NCI-H146 (cell line): ENCODE data around the gene ZMIZ1.
"Not testable (repeated sequence)": the region's sequence is repeated elsewhere in the genome, so short reads cannot be mapped to it uniquely, and the experiment has no call there.

Experiments
- DNase-seq: peaks from one replicate; lab custom pipeline; 2025; lab: John Stamatoyannopoulos, UW

Gene ZMIZ1

GRCh38 chr10:79323602-79324001, 254.8 kb downstream of the ZMIZ1 start:
- DNase-seq = no peak

DNA sequence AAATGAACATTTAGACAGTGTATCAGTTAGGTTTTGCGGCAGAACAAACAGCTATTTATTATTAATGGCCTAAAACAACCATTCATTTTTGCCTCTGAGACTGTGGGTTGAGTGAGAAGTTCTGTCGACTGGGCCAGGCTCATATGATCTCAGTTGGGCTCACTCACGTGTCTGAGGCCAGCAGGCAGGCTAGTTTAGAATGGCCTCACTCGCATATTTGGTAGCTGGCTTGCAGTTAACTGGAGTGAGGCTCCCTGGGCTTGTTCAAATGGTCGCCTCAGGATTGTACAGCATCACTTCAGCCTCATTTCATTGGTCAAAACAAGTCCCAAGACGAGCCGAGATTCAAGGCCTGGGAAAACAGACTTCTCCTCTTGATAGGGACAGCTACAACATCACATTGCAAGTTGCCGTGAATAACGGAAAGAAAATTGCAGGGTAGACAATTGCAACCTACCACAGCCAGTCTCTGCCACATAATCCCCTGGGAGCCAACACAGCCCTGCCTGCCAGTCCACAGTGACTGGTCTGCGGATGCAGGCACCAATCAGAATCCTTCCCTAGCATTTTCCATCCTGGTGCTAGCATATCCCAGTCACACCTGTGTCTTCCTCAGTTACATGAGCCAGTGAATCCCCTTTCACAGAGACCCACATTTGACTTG, 255.4 kb downstream of the ZMIZ1 start:
- no peak for DNase-seq

DNA sequence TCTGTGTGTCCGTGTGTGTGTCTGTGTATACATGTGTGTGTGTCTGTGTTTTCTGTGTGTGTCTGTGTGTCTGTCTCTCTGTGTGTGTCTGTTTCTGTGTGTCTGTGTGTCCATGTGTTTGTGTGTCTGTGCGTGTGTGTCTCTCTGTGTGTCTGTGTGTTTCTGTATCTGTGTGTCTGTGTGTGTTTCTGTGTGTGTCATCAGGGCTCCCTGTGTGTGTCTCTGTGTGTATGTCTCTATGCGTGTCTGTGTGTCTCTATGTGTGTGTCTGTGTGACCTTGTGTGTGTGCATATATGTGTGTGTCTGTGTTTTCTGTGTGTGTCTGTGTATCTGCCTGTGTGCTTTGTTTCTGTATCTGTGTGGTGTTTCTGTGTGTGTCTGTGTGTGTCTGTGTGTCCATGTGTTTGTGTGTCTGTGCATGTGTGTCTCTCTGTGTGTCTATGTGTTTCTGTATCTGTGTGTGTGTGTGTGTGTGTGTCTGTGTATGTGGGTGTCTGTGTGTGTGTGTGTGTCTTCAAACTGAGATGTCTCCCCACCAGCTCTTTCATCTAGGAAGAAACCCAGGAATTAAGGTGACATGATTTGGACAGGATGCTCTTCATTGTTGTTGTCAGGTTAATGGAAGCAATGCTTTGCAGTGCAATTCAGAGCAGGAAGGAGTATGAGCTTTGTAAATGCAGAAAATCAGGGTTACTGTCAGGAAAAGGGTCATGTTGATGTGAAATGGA, 257.8 kb downstream of the ZMIZ1 start:
- DNase-seq = no peak

- DNase-seq = no peak
Measured at GRCh38 chr10:79327090-79327457, 258.3 kb downstream of the ZMIZ1 start.

GRCh38 chr10:79328147-79328701, 259.5 kb downstream of the ZMIZ1 start:
- no peak for DNase-seq

GRCh38 chr10:79328737-79329504, 260.2 kb downstream of the ZMIZ1 start:
- no peak for DNase-seq

- no peak for DNase-seq
Measured at GRCh38 chr10:79329529-79329928, 260.8 kb downstream of the ZMIZ1 start.

DNA sequence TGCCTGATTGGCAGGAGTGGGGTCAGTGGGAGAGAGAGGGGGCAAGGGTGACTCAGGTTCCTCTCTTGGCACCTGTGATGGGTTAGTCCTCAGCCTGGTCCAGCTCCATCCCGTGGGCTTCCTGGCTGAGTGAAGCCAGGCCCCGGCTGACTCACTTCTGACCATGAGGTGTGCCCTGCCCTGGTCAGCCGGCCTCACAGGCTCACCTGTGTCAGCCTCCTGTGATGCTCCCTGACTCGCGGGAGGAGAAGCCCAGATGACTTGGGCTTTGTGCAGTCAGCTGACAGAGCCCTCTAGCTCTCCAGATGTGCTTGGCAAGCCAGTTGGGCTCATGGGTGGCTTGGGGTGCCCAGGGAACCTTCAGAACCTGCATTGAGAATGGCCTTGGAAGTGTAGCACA, 262.5 kb downstream of the ZMIZ1 start:
- no peak for DNase-seq

GRCh38 chr10:79331709-79332108, 262.9 kb downstream of the ZMIZ1 start:
- DNase-seq = no peak

- not testable (repeated sequence) for DNase-seq
Measured at GRCh38 chr10:79332610-79333315, 264.0 kb downstream of the ZMIZ1 start.

DNA sequence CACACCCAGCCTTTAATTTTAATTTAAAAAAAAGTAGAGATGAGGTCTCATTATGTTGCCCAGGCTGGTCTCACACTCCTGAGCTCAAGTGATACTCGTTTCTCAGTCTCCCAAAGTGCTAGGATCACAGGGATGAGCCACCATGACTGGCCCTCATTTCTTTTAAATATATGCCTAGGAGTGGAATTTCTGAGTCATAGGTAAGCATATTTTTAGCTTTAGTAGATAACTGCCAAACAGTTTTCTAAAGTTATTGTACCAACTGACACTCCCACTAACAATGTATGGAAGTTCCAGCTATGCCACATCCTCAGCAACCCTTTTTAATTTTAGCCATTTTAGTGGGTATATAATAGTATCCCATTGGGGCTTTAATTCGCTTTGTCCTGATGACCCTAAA, 264.7 kb downstream of the ZMIZ1 start:
- DNase-seq = no peak

DNA sequence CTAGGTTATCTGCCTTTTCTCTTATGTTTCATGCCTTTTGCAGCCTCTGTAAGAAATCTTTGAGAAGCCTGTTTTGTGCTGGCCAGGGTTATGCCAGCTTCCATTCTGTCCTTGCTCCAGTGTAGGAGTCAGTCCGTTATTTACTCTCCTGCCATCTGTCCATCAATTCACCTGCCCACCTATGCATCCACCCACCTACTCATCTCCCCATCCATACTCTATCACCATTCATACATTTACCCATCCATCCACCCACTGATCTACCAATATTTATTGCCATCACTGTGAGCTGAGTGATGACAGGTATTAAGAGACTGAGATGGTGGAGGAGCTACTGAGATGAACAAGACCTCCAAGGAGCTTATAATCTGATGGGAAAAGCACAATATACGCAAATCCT, 265.8 kb downstream of the ZMIZ1 start:
- DNase-seq = no peak

DNA sequence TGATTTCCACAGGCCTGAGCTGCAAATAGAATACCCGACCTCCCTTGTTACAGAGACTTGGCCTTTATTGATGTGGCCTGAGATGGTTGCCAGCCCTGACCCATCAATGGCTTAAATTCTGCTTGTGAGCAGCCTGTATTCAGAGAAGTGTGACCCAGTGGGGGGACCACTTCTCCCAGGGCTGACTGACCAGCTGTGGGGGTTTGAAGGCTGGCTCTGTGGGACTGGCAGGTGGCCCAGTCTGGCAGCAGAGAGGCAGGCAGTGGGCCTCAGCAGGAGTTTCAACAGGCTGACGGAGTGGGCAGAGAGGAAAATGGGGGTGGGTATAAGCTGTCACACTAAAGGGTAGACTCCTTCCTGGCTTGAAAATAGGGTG, 266.3 kb downstream of the ZMIZ1 start:
- peak; percentile 50 for DNase-seq

GRCh38 chr10:79335470-79336235, 266.9 kb downstream of the ZMIZ1 start:
- DNase-seq = peak; percentile 68

- peak; percentile 93 for DNase-seq
Measured at GRCh38 chr10:79336276-79336675, 267.5 kb downstream of the ZMIZ1 start.

GRCh38 chr10:79336739-79337138, 268.0 kb downstream of the ZMIZ1 start:
- DNase-seq = peak; percentile 98

GRCh38 chr10:79337783-79338469, 269.2 kb downstream of the ZMIZ1 start:
- not testable (repeated sequence) for DNase-seq

DNA sequence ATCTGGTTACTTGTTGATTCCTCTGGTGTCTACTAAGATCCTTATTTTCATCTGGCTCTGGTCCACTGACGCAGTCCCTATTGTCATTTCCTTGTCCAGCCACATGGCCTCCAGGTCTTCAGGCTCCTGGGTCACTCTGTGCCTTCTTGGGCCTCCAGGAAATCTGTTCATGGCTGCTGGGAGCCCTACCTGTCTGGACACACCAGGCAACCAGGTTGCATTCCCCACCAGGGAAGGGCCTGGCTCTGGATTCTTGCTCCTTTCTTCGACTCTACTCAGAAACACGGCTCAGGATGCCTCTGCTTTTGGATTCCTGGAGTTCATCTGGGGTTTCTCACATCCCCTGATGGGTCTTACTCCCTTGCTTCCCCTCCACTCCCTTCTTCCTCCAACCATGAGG, 270.5 kb downstream of the ZMIZ1 start:
- no peak for DNase-seq

- DNase-seq = no peak
Measured at GRCh38 chr10:79340646-79341244, 272.0 kb downstream of the ZMIZ1 start.

- no peak for DNase-seq
Measured at GRCh38 chr10:79342295-79342761, 273.6 kb downstream of the ZMIZ1 start.
